H1 (cell line): ENCODE results near the gene MCM8. TPM values are rescaled to one million over a fixed set of nuclear protein-coding genes. Genes with fewer than 3 reads are reported as not detected.

Experiments used
- CTCF ChIA-PET: fragments of 300-600 bp; sonication (Branson Sonifier 250); formaldehyde crosslinking; loops from one replicate; lab custom pipeline; 2021; ENCODE audit not compliant: partially characterized antibody; lab: Charles Lee
- POLR2A ChIA-PET: fragments of 300-600 bp; sonication (Branson Sonifier 250); formaldehyde crosslinking; loops from one replicate; lab custom pipeline; 2021; ENCODE audit warnings: inconsistent platforms; ENCODE audit not compliant: partially characterized antibody; lab: Charles Lee
- DNase-seq, 2 experiments: peaks; one replicate each; pipeline versions ENCODE4 v3.0.0 to v3.0.0-alpha.2; 2010 to 2022; ENCODE audit warnings: low spot score in 2 of 2, low read depth in 1 of 2, mixed read lengths in 1 of 2
- FAIRE-seq: peaks from 2 replicates; lab custom pipeline; 2011; peaks lifted over from hg19 to GRCh38; lab: Jason Lieb, UNC
- H2AFZ ChIP-seq: 2 replicates; pipeline ENCODE4 v1.8.1; 2012; ENCODE audit warnings: low read length, inconsistent platforms
- H2AK5ac ChIP-seq: 2 replicates; pipeline ENCODE4 v1.6.1; 2013; ENCODE audit warnings: low read depth, low read length
- H2BK120ac ChIP-seq: replicated peaks from 2 replicates; pipeline ENCODE3; 2013; ENCODE audit warnings: low read depth, low read length, inconsistent platforms
- H2BK12ac ChIP-seq: 2 replicates; pipeline ENCODE4 v1.6.1; 2013; ENCODE audit warnings: low read depth, low read length
- H2BK15ac ChIP-seq: 2 replicates; pipeline ENCODE4 v1.6.1; 2013; ENCODE audit warnings: low read length
- H2BK20ac ChIP-seq: 2 replicates; pipeline ENCODE4 v1.6.1; 2013; ENCODE audit warnings: low read length
- H2BK5ac ChIP-seq: 2 replicates; pipeline ENCODE4 v1.6.1; 2013; ENCODE audit warnings: low read depth, low read length
- H3K14ac ChIP-seq: 2 replicates; pipeline ENCODE4 v1.6.1; 2013; ENCODE audit warnings: inconsistent platforms; ENCODE audit not compliant: insufficient read length
- H3K18ac ChIP-seq: 2 replicates; pipeline ENCODE4 v1.6.1; 2013; ENCODE audit warnings: low read length; ENCODE audit errors: extremely low read depth
- H3K23ac ChIP-seq: 2 replicates; pipeline ENCODE4 v1.6.1; 2013; ENCODE audit warnings: inconsistent platforms; ENCODE audit not compliant: insufficient read length
- H3K23me2 ChIP-seq: 2 replicates; pipeline ENCODE4 v1.6.1; 2013; ENCODE audit warnings: low read depth, low read length
- H3K27ac ChIP-seq: 2 replicates; pipeline ENCODE4 v1.6.1; 2011; ENCODE audit warnings: low read depth, low read length, inconsistent platforms
- H3K27me3 ChIP-seq, 4 experiments: replicated peaks in 1 of 4; 1 replicate in 1 of 4; 2 replicates in 3 of 4; pipeline versions ENCODE4 v1.6.1 to v1.8.1; 2011 to 2013; ENCODE audit warnings: low read length in 3 of 4, mild to moderate bottlenecking in 3 of 4, inconsistent platforms in 2 of 4, mixed read lengths in 2 of 4, moderate library complexity in 1 of 4; ENCODE audit not compliant: control insufficient read depth in 3 of 4, insufficient read depth in 3 of 4; ENCODE audit errors: extremely low read depth in 1 of 4
- H3K36me3 ChIP-seq, 4 experiments: 2 replicates each; pipeline versions ENCODE4 v1.6.1 to v1.8.1; 2011 to 2013; ENCODE audit warnings: mild to moderate bottlenecking in 4 of 4, low read length in 3 of 4, moderate library complexity in 2 of 4, control low read depth in 1 of 4, inconsistent platforms in 1 of 4; ENCODE audit not compliant: insufficient read depth in 4 of 4, control insufficient read depth in 2 of 4
- H3K4ac ChIP-seq: replicated peaks from 2 replicates; pipeline ENCODE3; 2013; ENCODE audit warnings: low read length, low read depth, mixed read lengths, inconsistent platforms; ENCODE audit not compliant: insufficient read length
- H3K4me1 ChIP-seq, 4 experiments: replicated peaks in 1 of 4; 1 replicate in 1 of 4; 2 replicates in 3 of 4; pipeline versions ENCODE4 v1.6.1 to v1.8.1; 2011 to 2013; ENCODE audit warnings: low read length in 3 of 4, inconsistent platforms in 2 of 4, mixed read lengths in 1 of 4; ENCODE audit not compliant: insufficient read depth in 4 of 4, control insufficient read depth in 3 of 4
- H3K4me2 ChIP-seq, 2 experiments: 2 replicates each; pipeline versions ENCODE4 v1.6.1 to v1.8.1; 2011 to 2013; ENCODE audit warnings: low read depth in 2 of 2, low read length in 2 of 2, control low read depth in 1 of 2, inconsistent platforms in 1 of 2, mild to moderate bottlenecking in 1 of 2; ENCODE audit not compliant: insufficient read depth in 1 of 2
- H3K4me3 ChIP-seq, 4 experiments: fragments of 200-600, 300-600 bp in 1 of 4; sonication (generic), shearing (Covaris generic), sonication (Bioruptor Twin) in 1 of 4; 2 replicates each; pipeline versions ENCODE4 v1.5.1 to v1.8.1; 2011 to 2016; ENCODE audit warnings: low read length in 4 of 4, low read depth in 3 of 4, control low read depth in 2 of 4, inconsistent platforms in 2 of 4, mild to moderate bottlenecking in 2 of 4, mixed read lengths in 1 of 4, moderate library complexity in 1 of 4; ENCODE audit not compliant: insufficient read depth in 2 of 4; ENCODE audit errors: extremely low read depth in 1 of 4
- H3K56ac ChIP-seq: replicated peaks from 2 replicates; pipeline ENCODE3; 2013; ENCODE audit warnings: low read depth, mild to moderate bottlenecking, mixed read lengths, low read length, inconsistent platforms; ENCODE audit not compliant: insufficient read length
- H3K79me1 ChIP-seq: 2 replicates; pipeline ENCODE4 v1.6.1; 2013; ENCODE audit warnings: low read depth, low read length, control low read depth
- H3K79me2 ChIP-seq, 2 experiments: 2 replicates each; pipeline versions ENCODE4 v1.6.1 to v1.8.1; 2012 to 2013; ENCODE audit warnings: low read length in 2 of 2, mild to moderate bottlenecking in 2 of 2, inconsistent platforms in 1 of 2; ENCODE audit not compliant: insufficient read depth in 2 of 2, control insufficient read depth in 1 of 2
- H3K9ac ChIP-seq, 4 experiments: replicated peaks in 1 of 4; 1 replicate in 1 of 4; 2 replicates in 3 of 4; pipeline versions ENCODE4 v1.6.1 to v1.8.1; 2011 to 2013; ENCODE audit warnings: low read depth in 3 of 4, low read length in 3 of 4, control low read depth in 2 of 4, mild to moderate bottlenecking in 2 of 4, moderate library complexity in 2 of 4, inconsistent platforms in 1 of 4; ENCODE audit errors: extremely low read depth in 1 of 4
- H3K9me3 ChIP-seq, 2 experiments: 2 replicates each; pipeline versions ENCODE4 v1.6.1 to v1.8.1; 2012 to 2013; ENCODE audit warnings: mild to moderate bottlenecking in 2 of 2, moderate library complexity in 2 of 2, control low read depth in 1 of 2, inconsistent platforms in 1 of 2, low read depth in 1 of 2, low read length in 1 of 2, mixed read lengths in 1 of 2; ENCODE audit not compliant: insufficient read depth in 2 of 2
- H4K20me1 ChIP-seq, 2 experiments: replicated peaks in 1 of 2; 2 replicates each; pipeline versions ENCODE3 to v1.8.1; 2011 to 2013; ENCODE audit warnings: inconsistent platforms in 2 of 2, low read length in 2 of 2, mild to moderate bottlenecking in 1 of 2; ENCODE audit not compliant: insufficient read depth in 2 of 2, control insufficient read depth in 1 of 2
- H4K5ac ChIP-seq: 2 replicates; pipeline ENCODE4 v1.6.1; 2013; ENCODE audit warnings: low read length, low read depth, mixed read lengths, inconsistent platforms; ENCODE audit not compliant: insufficient read length
- H4K8ac ChIP-seq: 2 replicates; pipeline ENCODE4 v1.8.0; 2013; ENCODE audit warnings: mild to moderate bottlenecking, moderate library complexity, low read length, inconsistent platforms; ENCODE audit not compliant: insufficient read depth; ENCODE audit errors: extremely low read depth
- H4K91ac ChIP-seq: replicated peaks from 2 replicates; pipeline ENCODE3; 2013; ENCODE audit warnings: low read length, mixed read lengths, inconsistent platforms; ENCODE audit not compliant: insufficient read length
- BCL11A ChIP-seq, 2 experiments: IDR thresholded peaks; one replicate each; pipeline ENCODE4 v1.6.1; 2011; ENCODE audit warnings: low read depth in 2 of 2, low read length in 2 of 2, mild to moderate bottlenecking in 2 of 2
- CEBPB ChIP-seq: IDR thresholded peaks from 2 replicates; pipeline ENCODE4 v1.6.1; 2012; ENCODE audit warnings: low read depth, low read length
- CHD2 ChIP-seq: IDR thresholded peaks from 2 replicates; pipeline ENCODE4 v1.6.1; 2012; ENCODE audit warnings: low read length, improper control_type of control experiment
- CREB1 ChIP-seq: IDR thresholded peaks from 2 replicates; pipeline ENCODE4 v1.6.1; 2012; ENCODE audit warnings: inconsistent platforms
- EGR1 ChIP-seq: IDR thresholded peaks from 2 replicates; pipeline ENCODE4 v1.6.1; 2011; ENCODE audit warnings: low read depth, low read length, borderline replicate concordance
- GTF2F1 ChIP-seq: IDR thresholded peaks from 2 replicates; pipeline ENCODE4 v1.6.1; 2012; ENCODE audit warnings: low read depth, low read length, improper control_type of control experiment, borderline replicate concordance
- HDAC6 ChIP-seq: IDR thresholded peaks from one replicate; pipeline ENCODE4 v1.7.1; 2012; ENCODE audit warnings: low read depth, mild to moderate bottlenecking, inconsistent platforms, low read length, moderate library complexity
- POU5F1 ChIP-seq: IDR thresholded peaks from 2 replicates; pipeline ENCODE4 v1.6.1; 2011; ENCODE audit warnings: low read depth, mild to moderate bottlenecking, low read length, moderate library complexity
- SIN3A ChIP-seq, 2 experiments: IDR thresholded peaks in 1 of 2; conservative IDR thresholded peaks in 1 of 2; 2 replicates each; pipeline ENCODE4 v1.6.1; 2011 to 2012; ENCODE audit warnings: low read length in 2 of 2, improper control_type of control experiment in 1 of 2, low read depth in 1 of 2, mild to moderate bottlenecking in 1 of 2
- YY1 ChIP-seq: IDR thresholded peaks from 2 replicates; pipeline ENCODE4 v1.6.1; 2011; ENCODE audit warnings: low read depth, mild to moderate bottlenecking, low read length
- ZNF274 ChIP-seq: IDR thresholded peaks from 2 replicates; pipeline ENCODE4 v1.7.0; 2012; ENCODE audit warnings: low read length, borderline replicate concordance; ENCODE audit errors: extremely low read depth
- WGBS, 2 experiments: shearing (Covaris generic) in 1 of 2; methylation state at CpG; one replicate each; pipeline versions ENCODE4 v1.1.6 to v1.1.7; 2013 to 2015; ENCODE audit warnings: low lambda C conversion rate in 2 of 2, mixed read lengths in 2 of 2, inconsistent platforms in 1 of 2, low coverage in 1 of 2, missing lambda C conversion rate in 1 of 2; ENCODE audit not compliant: insufficient replicate concordance in 2 of 2, insufficient coverage in 1 of 2, insufficient read length in 1 of 2; ENCODE audit errors: extremely low coverage in 1 of 2, missing lambda C conversion rate in 1 of 2; 5-methylcytosine and 5-hydroxymethylcytosine counted together
- polyA plus RNA-seq, 7 experiments: library from polyadenylated mRNA; depleted of rRNA in 3 of 7; stranded (reverse) in 5 of 7; unstranded in 2 of 7; fragments of >200 nt in 5 of 7; fragments of 200-250 nt in 2 of 7; gene quantifications; 1 replicate in 5 of 7; 2 replicates in 1 of 7; 4 replicates in 1 of 7; pipeline versions ENCODE4 v1.2.1 to v1.2.3, GENCODE V29; 2011 to 2013; ENCODE audit warnings: missing spikeins in 2 of 7, mixed read lengths in 2 of 7
- total RNA-seq: library from RNA; stranded (reverse); fragmentation: NEBNext Ultra II Directional; extraction: Animal tissue kit (Norgen Biotek cat#: 25700); gene quantifications from 2 replicates; pipeline ENCODE4 v1.2.1, GENCODE V29; 2021
- TF ChIP-seq, protein P1 (sequence below): IDR thresholded peaks from 2 replicates; pipeline ENCODE4 v1.6.1; 2011; ENCODE audit warnings: low read length, improper control_type of control experiment

Gene MCM8
- total and polyA plus RNA-seq, 2 of the 8 experiments (the other 6 are each of a cell fraction or from before 2014, with no cell fraction given), result 7.1 to 31.9 TPM

DNA sequence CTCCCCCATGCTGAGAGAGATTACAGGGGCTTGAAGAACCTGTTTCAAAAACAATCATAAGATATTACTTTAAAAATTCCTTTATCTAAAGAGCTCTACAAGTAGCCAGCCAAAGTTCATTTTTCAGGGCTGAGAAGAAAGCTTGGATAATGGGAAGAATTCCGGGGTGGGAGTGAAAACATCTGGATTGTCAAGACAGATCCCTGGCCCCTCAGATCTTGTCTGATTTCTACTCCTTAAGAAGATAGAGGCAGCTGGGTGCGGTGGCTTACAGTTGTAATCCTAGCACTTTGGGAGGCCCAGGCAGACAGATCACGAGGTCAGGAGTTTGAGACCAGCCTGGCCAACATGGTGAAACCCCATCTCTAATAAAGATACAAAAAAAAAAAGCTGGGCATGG is 24.9 kb upstream of the MCM8 start:
- H3K23ac ChIP-seq, result no peak overlapping the region
- no peak overlapping the region for H2BK12ac ChIP-seq
- no peaks in the 10 kb centered on the region for H3K79me2 ChIP-seq
- 83% methylated on average over 3 of the region's 3 CpGs; no CpG with 5 or more reads in 1 of the 2 experiments for WGBS, 2 experiments
- no peaks in the 10 kb centered on the region for H3K9me3 ChIP-seq
- no peak overlapping the region for H3K9ac ChIP-seq
- H4K20me1 ChIP-seq, result no peaks in the 10 kb centered on the region
- no peak overlapping the region for H3K4me2 ChIP-seq
- H4K8ac ChIP-seq, result no peak overlapping the region
- H3K4me1 ChIP-seq, result 0 out of 7 replicates have a peak, but pooled peaks cover 0 to 1% (median 0%) of the 10 kb centered on the region in 4 experiments
- H3K14ac ChIP-seq, result no peak overlapping the region
- H3K36me3 ChIP-seq, result no peaks in the 10 kb centered on the region
- ChIA-PET POLR2A (no interaction called here), CTCF (interaction anchor here (1.2 to 3.6 kb wide), 3 partner anchors 10 to 396 kb away, joined by 3 to 16 read pairs (median 5); no protein-coding TSS in a partner anchor)
- H3K27ac ChIP-seq, result no peak overlapping the region
- no peak overlapping the region for H2AK5ac ChIP-seq
- H2BK5ac ChIP-seq, result no peak overlapping the region
- H3K18ac ChIP-seq, result no peak overlapping the region
- no peak overlapping the region for H3K56ac ChIP-seq
- DNase-seq, result no peak
- no peak overlapping the region for H2BK120ac ChIP-seq
- FAIRE-seq, result no peak
- no peak overlapping the region for H4K91ac ChIP-seq
- H4K5ac ChIP-seq, result no peak overlapping the region
- no peak for TF ChIP-seq CEBPB
- no peak for TF ChIP-seq GTF2F1
- TF ChIP-seq CHD2, result no peak
- no peak for TF ChIP-seq SIN3A (conservative IDR thresholded peaks at IDR 0.05 in 1 of 2, IDR thresholded peaks at IDR 0.05 in 1 of 2; ENCODE audit: low read depth in 1 of 2, low read length in 2 of 2)
- no peak for TF ChIP-seq HDAC6
- TF ChIP-seq YY1, result no peak
- TF ChIP-seq BCL11A (IDR thresholded peaks at IDR 0.05; ENCODE audit: low read depth in 2 of 2, low read length in 2 of 2), result no peak
- TF ChIP-seq, protein P1, sequence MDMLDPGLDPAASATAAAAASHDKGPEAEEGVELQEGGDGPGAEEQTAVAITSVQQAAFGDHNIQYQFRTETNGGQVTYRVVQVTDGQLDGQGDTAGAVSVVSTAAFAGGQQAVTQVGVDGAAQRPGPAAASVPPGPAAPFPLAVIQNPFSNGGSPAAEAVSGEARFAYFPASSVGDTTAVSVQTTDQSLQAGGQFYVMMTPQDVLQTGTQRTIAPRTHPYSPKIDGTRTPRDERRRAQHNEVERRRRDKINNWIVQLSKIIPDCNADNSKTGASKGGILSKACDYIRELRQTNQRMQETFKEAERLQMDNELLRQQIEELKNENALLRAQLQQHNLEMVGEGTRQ, result no peak
- no peak for TF ChIP-seq POU5F1
- TF ChIP-seq ZNF274, result no peak
- TF ChIP-seq CREB1, result no peak
- no peak for TF ChIP-seq EGR1
- H3K27me3 ChIP-seq, result no peaks in the 10 kb centered on the region
- no peak overlapping the region for H3K4me3 ChIP-seq
- H2BK15ac ChIP-seq, result no peak overlapping the region
- no peak overlapping the region for H3K4ac ChIP-seq
- H2AFZ ChIP-seq, result no peak overlapping the region
- H3K23me2 ChIP-seq, result no peaks in the 10 kb centered on the region
- no peaks in the 10 kb centered on the region for H3K79me1 ChIP-seq
- no peak overlapping the region for H2BK20ac ChIP-seq
